GM23248 (cell line): Measurements from ENCODE around the gene GRB10.

Experiments used
- EZH2 ChIP-seq: fragments of 200-600 bp; sonication (generic); IDR thresholded peaks from 2 replicates; pipeline ENCODE4 v1.6.1; 2018; ENCODE audit warnings: antibody characterized with exemption, mild to moderate bottlenecking; ENCODE audit not compliant: insufficient read depth, poor library complexity, severe bottlenecking
- EZH2phosphoT487 ChIP-seq: fragments of 200-600 bp; sonication (generic); IDR thresholded peaks from 2 replicates; pipeline ENCODE4 v1.6.1; 2018; ENCODE audit warnings: antibody characterized with exemption, moderate library complexity, mild to moderate bottlenecking, low read depth; ENCODE audit not compliant: insufficient read depth

DNA sequence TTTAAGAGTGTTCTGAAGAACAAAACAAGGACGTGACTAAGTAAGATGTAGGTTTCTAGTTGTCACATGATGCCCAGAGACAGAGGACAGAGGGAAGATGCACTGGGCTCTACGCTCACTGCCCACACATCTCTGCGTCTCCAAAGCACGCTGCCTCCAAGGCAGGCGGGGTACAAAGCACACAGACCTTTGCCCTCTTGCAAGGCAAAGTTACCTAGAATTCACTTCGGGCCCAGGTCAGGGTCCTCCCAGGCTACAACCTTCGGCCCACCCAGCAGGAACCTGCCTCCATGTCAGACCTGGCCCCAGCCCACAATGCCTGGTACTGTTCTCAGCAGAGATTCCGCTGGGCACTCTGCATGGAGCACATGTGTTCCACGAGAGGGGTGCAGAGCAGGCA is 26.5 kb downstream of the GRB10 start:
- TF ChIP-seq EZH2phosphoT487 (no peak), EZH2 (no peak)
